Pancreas (tissue), 10 donors: ENCODE data around the gene SLC39A11. TPM values are rescaled to one million over a fixed set of nuclear protein-coding genes. Genes with fewer than 3 reads are reported as not detected.

Experiments
- ATAC-seq, 4 donors: fragments of 200-7000 bp; cut with Tn5 transposase; one replicate each; pipeline versions ENCODE4 v1.8.0 to v1.9.1; 2020; ENCODE audit warnings: mild to moderate bottlenecking in 4 of 4, moderate library complexity in 4 of 4
- DNase-seq, 6 donors: peaks; one replicate each; pipeline ENCODE4 v3.0.0-alpha.2; 2020
- FAIRE-seq: peaks from 2 replicates; lab custom pipeline; 2012; peaks lifted over from hg19 to GRCh38; lab: Jason Lieb, UNC
- H3K27ac ChIP-seq, 4 donors: fragments of 200-600 bp; sonication (generic); 1 replicate in 3 of 4; 2 replicates in 1 of 4; pipeline versions ENCODE4 v1.5.0 to v1.8.0; 2020
- H3K27me3 ChIP-seq, 4 donors: fragments of 200-600 bp; one replicate each; pipeline ENCODE4 v1.8.0; 2021
- H3K36me3 ChIP-seq, 3 donors: fragments of 200-600 bp; sonication (generic) in 1 of 3; one replicate each; pipeline versions ENCODE4 v1.5.0 to v1.8.0; 2020 to 2021
- H3K4me1 ChIP-seq, 3 donors: fragments of 200-600 bp; one replicate each; pipeline ENCODE4 v1.8.0; 2021
- H3K4me3 ChIP-seq, 4 donors: fragments of 200-600 bp; sonication (generic) in 2 of 4; one replicate each; pipeline versions ENCODE4 v1.5.0 to v1.8.0; 2020 to 2021
- H3K9me3 ChIP-seq, 4 donors: fragments of 200-600 bp; one replicate each; pipeline ENCODE4 v1.8.0; 2021
- CTCF ChIP-seq, 4 donors: fragments of 200-600 bp; sonication (generic) in 3 of 4; IDR thresholded peaks; one replicate each; pipeline versions ENCODE4 v1.5.0 to v1.8.0; 2021; ENCODE audit warnings: antibody characterized with exemption in 4 of 4
- WGBS, 2 donors: extraction: QIAGEN DNeasy Blood & Tissue Kit; methylation state at CpG; one replicate each; pipeline ENCODE4 v1.1.7; 2013; 5-methylcytosine and 5-hydroxymethylcytosine counted together
- intact Hi-C, 3 donors: fragments of 100-400 bp; cut with DNase I; formaldehyde crosslinking; loops; one replicate each; pipeline versions ENCODE4 v1.11.1 to v1.14.2; 2022
- polyA plus RNA-seq, 2 donors: library from polyadenylated mRNA; stranded (reverse); fragments of 200-250 nt; gene quantifications; one replicate each; pipeline ENCODE4 v1.2.3, GENCODE V29; 2013
- total RNA-seq, 6 donors: library from RNA; stranded (reverse); fragmentation: NEBNext Ultra II Directional in 4 of 6; extraction: Animal tissue kit (Norgen Biotek cat#: 25700) in 4 of 6; gene quantifications; one replicate each; pipeline versions ENCODE4 v1.2.1 to v1.2.4, GENCODE V29; 2021 to 2023
- donor health status: healthy with polysubstance abuse.
- donor health status: DM: no; HTN: no; CAD: no; lungs with moderate emphysema.
- donor health status: DM: no; HTN: no; CAD: no.
- donor health status: control.
- donor health status: control.
- donor health status: Bipolar disorder and iron deficiency.
- donor health status: DM: yes; HTN: yes; CAD: no.
- donor health status: DM: no; HTN: no; CAD: no.
- donor health status: DM: no; HTN: no; CAD: no.
- donor health status: DM: yes; HTN: yes; CAD: no.

SLC39A11 gene
- total and polyA plus RNA-seq, 8 donors: 7.9 to 32.9 (median 19.9) TPM

DNA sequence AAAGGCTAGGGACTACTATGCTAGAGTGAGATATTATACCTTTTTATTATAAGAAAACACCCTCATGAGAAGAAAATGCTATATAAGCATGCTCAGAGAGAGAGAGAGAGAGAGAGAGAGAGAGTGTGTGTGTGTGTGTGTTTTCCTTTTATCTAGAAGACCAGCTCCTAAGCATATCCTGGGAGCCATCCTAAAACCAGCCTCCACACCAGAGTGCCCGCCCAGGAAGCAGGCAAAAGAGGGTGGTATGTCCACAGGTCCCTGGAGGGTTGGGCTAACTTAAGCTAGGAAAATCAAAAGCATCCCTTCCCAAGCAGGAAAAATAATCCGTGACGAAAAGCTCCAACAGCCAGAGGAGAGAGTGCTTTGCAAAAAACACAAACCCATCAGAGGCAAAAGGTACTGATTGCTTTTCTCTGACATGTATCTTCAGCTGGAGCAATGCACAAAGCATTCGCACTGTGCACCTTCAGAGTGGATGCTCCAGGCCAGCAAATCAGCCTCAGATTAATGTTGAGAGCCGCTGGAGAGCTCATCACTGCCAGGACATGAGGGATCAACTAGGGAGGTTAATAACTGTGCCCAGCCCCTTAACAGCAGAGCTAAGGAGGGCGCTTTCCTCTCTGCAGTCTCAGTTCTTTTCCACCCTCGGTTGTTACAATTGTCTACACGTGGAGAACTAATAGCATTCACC, 125.1 kb downstream of the SLC39A11 start:
- FAIRE-seq: no peak
- no peak for TF ChIP-seq CTCF (IDR thresholded peaks at IDR 0.05)
- Histone ChIP-seq H3K4me3 (no peak overlapping the region), H3K4me1 (no peaks in the 10 kb centered on the region), H3K27ac (no peak overlapping the region), H3K27me3 (no peaks in the 10 kb centered on the region), H3K36me3 (no peaks in the 10 kb centered on the region), H3K9me3 (no peaks in the 10 kb centered on the region)
- ATAC-seq: peak in 1 of 4 donors; percentile 17
- intact Hi-C loops: no loop called here
- DNase-seq: no peak
- WGBS, 2 donors: 82 to 83% methylated on average over 8 of the region's 8 CpGs

GRCh38 chr17:72962106-72962505, 130.4 kb downstream of the SLC39A11 start:
- no peak overlapping the region for H3K4me3 ChIP-seq

GRCh38 chr17:72955391-72956140, 136.9 kb downstream of the SLC39A11 start:
- Histone ChIP-seq H3K27me3 (no peaks in the 10 kb centered on the region), H3K36me3 (no peaks in the 10 kb centered on the region), H3K9me3 (no peaks in the 10 kb centered on the region), H3K27ac (no peak overlapping the region), H3K4me1 (no peaks in the 10 kb centered on the region), H3K4me3 (no peak overlapping the region)
- no peak for FAIRE-seq
- no peak for TF ChIP-seq CTCF (IDR thresholded peaks at IDR 0.05)
- ATAC-seq: no peak
- no peak for DNase-seq
- intact Hi-C loops: no loop called here
- WGBS, 2 donors: 93 to 95% methylated on average over 20 of the region's 20 CpGs

More at GRCh38 chr17:72962106-72962505, 130.4 kb downstream of the SLC39A11 start:
- Histone ChIP-seq H3K36me3 (no peaks in the 10 kb centered on the region), H3K27me3 (no peaks in the 10 kb centered on the region), H3K4me1 (no peaks in the 10 kb centered on the region), H3K9me3 (no peaks in the 10 kb centered on the region), H3K27ac (no peak overlapping the region)
- 71 to 73% methylated on average over 3 of the region's 3 CpGs for WGBS, 2 donors
- intact Hi-C loops: no loop called here
- DNase-seq (no peak), ATAC-seq (no peak), FAIRE-seq (no peak)
- no peak for TF ChIP-seq CTCF (IDR thresholded peaks at IDR 0.05)

DNA sequence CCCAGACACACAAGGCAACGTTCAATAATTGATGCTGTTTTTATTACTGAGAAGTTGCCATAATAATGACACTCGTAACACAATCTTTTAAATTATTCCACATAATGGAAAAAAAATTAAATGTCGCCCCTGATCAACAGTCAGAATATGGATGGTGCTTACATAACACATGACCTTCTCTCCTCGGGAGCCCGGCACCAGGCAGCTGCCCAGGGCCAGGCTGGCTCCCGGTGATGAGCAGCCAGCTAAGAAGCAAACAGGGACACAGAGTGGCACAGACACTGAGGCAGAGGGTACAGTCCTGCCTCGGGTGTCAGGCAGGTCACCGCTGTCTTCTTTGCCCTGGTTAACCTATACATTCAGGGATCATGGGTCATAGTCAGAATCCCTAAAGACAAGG, 137.9 kb downstream of the SLC39A11 start:
- H3K4me1 ChIP-seq: no peaks in the 10 kb centered on the region
- H3K27ac ChIP-seq: no peak overlapping the region
- 73 to 77% methylated on average over 8 of the region's 8 CpGs for WGBS, 2 donors
- no peaks in the 10 kb centered on the region for H3K36me3 ChIP-seq
- TF ChIP-seq CTCF (IDR thresholded peaks at IDR 0.05): no peak
- DNase-seq: no peak
- no peak for FAIRE-seq
- H3K9me3 ChIP-seq: no peaks in the 10 kb centered on the region
- H3K27me3 ChIP-seq: no peaks in the 10 kb centered on the region
- peak in 2 of 4 donors; percentile 53 to 59 for ATAC-seq
- H3K4me3 ChIP-seq: no peak overlapping the region
- intact Hi-C loops: no loop called here

GRCh38 chr17:72953621-72954020, 138.9 kb downstream of the SLC39A11 start:
- no peak for DNase-seq
- ATAC-seq: no peak
- 93 to 95% methylated on average over 11 of the region's 11 CpGs for WGBS, 2 donors
- no peaks in the 10 kb centered on the region for H3K36me3 ChIP-seq
- intact Hi-C loops: no loop called here
- H3K4me3 ChIP-seq: no peak overlapping the region
- no peaks in the 10 kb centered on the region for H3K4me1 ChIP-seq
- H3K27ac ChIP-seq: no peak overlapping the region
- no peaks in the 10 kb centered on the region for H3K27me3 ChIP-seq
- no peak for FAIRE-seq
- no peaks in the 10 kb centered on the region for H3K9me3 ChIP-seq
- TF ChIP-seq CTCF (IDR thresholded peaks at IDR 0.05): no peak
